Measurements from ENCODE around the gene GPR34.

Gene GPR34

DNA sequence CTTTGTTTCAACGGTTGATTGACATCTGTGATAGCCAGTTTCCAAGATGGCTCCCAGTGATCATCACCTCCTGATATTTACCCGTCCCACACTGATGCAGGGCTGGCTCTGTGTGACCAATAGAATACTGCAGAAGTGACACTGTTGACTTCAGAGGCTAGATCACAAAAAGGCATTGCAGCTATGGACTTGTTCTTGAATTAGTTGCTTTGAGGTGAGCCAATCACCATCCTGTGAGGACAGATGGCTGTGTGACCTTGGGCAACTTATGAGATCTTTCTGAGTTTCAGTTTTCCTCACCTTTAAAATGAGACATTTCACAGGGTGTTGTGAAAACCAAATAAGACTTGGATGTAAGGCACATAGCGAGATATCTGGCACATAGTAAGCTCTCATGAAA lies 33.4 kb downstream of the GPR34 start:
- no peak overlapping the region for H3K4me3 ChIP-seq (ENCODE audit: low read depth, low read length)
- TF ChIP-seq, protein P1, sequence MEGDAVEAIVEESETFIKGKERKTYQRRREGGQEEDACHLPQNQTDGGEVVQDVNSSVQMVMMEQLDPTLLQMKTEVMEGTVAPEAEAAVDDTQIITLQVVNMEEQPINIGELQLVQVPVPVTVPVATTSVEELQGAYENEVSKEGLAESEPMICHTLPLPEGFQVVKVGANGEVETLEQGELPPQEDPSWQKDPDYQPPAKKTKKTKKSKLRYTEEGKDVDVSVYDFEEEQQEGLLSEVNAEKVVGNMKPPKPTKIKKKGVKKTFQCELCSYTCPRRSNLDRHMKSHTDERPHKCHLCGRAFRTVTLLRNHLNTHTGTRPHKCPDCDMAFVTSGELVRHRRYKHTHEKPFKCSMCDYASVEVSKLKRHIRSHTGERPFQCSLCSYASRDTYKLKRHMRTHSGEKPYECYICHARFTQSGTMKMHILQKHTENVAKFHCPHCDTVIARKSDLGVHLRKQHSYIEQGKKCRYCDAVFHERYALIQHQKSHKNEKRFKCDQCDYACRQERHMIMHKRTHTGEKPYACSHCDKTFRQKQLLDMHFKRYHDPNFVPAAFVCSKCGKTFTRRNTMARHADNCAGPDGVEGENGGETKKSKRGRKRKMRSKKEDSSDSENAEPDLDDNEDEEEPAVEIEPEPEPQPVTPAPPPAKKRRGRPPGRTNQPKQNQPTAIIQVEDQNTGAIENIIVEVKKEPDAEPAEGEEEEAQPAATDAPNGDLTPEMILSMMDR (IDR thresholded peaks at IDR 0.05; ENCODE audit: borderline replicate concordance, insufficient read depth, low read depth, low read length): no peak

DNA sequence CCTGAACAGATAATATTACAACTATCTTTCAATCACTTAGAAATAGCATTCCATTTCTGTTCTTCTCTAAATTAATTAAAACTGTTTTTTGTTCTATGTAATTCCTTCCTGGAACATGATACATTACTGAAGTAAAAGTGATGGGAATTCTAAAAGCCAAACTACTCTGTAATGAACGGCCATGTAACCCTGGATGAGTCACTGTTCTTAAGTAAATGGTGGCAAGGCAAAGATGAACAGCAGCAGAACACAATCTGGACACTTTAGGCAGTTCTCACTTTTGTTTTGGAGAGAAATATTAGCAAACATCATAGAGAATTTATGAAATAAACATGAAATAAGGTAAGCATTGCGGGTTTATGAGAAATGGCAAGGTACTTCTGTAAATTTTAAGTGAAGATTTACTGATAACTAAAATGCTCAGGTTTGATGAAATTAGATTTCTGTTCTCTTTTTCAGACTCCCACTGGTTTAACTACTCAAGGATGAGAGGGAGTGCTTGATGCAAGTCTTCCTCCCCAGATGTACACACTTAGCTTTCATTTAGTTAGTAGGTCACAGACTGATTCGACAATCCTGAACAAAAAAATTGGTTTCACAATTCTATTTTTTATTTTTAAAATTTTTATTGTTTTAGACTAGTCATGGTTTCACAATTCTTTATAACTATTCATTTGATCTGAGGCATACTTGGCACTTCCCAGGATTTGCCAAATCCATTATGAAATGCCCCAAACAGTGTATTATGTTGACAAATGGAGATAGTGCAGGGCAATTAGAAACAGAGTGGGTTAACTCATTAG lies 34.2 kb downstream of the GPR34 start:
- H3K4me3 ChIP-seq (ENCODE audit: low read depth, low read length): no peak overlapping the region
- TF ChIP-seq, protein P1 (IDR thresholded peaks at IDR 0.05; ENCODE audit: borderline replicate concordance, insufficient read depth, low read depth, low read length): no peak

DNA sequence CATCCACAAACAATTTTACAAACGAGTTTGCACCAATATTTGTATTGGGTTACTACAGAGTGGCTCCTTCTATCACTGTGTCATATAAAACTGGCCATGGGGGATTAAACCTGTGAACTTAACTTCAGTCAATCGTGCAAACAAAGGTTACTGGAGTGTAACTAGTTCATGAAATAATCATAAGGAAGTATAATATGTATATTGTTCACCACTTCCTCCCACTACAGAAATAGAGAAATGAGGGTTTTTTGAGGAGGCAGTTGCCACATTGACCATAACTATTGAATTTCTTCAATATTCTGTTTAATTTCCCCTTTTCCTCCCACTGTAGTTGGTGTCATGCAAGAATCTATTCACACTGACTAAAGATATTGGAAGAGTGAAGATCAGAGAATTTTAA lies 35.1 kb downstream of the GPR34 start, which contains the start of gene GPR82:
Gene GPR82, plus strand, starts transcription at position 356 of the 400 bp plus-strand sequence. CDS start 2,846 bp downstream, outside the sequence.
- TF ChIP-seq, protein P1 (IDR thresholded peaks at IDR 0.05; ENCODE audit: borderline replicate concordance, insufficient read depth, low read depth, low read length): no peak
- H3K4me3 ChIP-seq (ENCODE audit: low read depth, low read length): no peak within 1 kb of the TSS

DNA sequence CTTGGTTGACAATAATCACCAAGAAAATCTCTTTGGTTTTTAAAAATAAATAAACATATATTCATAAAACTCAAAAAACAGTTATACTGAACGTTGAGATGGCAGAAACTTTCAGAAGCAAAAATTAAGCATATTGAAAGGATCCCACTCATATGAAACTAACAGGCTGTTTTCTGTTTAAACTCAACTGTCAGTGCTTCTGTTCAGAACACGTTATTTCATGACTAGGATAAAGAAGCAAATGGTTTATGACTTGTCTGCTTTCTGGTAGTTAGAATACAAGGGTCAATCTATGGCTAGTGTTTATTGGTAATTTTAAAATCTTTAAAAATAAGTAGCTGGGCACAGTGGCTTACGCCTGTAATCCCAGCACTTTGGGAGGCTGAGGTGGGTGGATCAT lies 39.4 kb downstream of the GPR34 start:
- H3K4me3 ChIP-seq (ENCODE audit: low read depth, low read length): no peak overlapping the region
- TF ChIP-seq, protein P1 (IDR thresholded peaks at IDR 0.05; ENCODE audit: borderline replicate concordance, insufficient read depth, low read depth, low read length): no peak

DNA sequence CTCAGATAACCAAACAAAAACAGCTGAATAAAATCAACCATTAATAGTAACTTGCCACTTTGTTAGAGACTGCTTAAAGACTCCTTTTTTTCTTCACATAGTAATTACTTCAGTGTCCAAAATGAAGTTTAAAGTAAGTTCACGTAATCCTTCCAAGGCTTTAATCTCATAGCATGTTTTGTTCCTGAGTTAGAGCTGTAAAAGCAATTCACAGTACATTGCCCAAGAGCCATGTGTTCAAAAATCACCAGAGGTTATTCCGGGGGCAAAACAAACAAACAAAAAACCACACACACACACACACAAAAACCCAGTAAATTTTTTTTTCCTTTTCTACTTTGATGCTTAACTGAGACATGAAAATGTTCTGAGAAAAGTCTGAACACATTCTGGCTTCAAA lies 41.3 kb downstream of the GPR34 start:
- TF ChIP-seq, protein P1 (IDR thresholded peaks at IDR 0.05; ENCODE audit: borderline replicate concordance, insufficient read depth, low read depth, low read length): no peak
- no peak overlapping the region for H3K4me3 ChIP-seq (ENCODE audit: low read depth, low read length)

DNA sequence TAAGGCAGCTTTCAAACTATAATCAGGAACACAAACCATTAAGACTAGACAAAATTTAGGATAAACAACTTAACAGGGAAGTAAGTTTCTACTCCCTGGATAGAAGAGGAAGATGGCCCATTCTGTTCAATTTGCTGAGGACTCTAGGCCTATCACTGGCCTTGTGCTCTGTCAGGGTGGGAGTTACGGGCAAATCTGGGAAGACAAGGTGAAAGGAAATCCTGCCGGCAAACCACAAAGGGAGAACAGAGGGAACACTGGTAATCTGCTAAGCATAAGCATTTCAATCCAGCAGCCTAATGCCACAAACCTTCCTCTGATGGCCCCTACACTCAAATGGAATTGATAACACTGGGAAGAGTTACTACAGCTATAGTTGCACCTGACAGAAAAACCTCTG lies 43.5 kb downstream of the GPR34 start:
- TF ChIP-seq, protein P1 (IDR thresholded peaks at IDR 0.05; ENCODE audit: borderline replicate concordance, insufficient read depth, low read depth, low read length): no peak
- H3K4me3 ChIP-seq (ENCODE audit: low read depth, low read length): no peak overlapping the region

DNA sequence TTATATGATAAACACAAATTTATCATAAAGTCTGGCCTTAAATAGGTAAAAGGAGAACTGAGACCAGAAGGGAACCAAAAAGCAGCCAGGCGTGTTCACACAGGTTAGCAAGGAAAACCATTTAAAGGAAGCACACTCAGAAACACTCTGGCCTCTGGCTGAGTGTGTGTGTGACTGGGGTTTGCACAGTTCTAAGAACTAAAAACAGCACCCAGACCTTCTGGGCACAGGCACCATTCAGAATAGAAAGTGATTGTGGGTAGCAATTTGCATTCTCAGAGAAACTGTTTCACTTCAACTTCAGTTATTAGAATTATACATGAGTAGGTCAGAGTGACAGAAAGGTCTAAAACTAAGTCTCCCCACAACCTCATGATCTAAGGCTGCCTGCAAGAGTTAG lies 45.2 kb downstream of the GPR34 start:
- no peak overlapping the region for H3K4me3 ChIP-seq (ENCODE audit: low read depth, low read length)
- TF ChIP-seq, protein P1 (IDR thresholded peaks at IDR 0.05; ENCODE audit: borderline replicate concordance, insufficient read depth, low read depth, low read length): no peak

Measured in GM12875 (cell line).